HG02885 (cell line): ENCODE results near the gene RNF186.

Experiments
- ATAC-seq: cut with Tn5 transposase; IDR thresholded peaks from one replicate; pipeline ENCODE4 v1.9.1; 2021; ENCODE audit warnings: mild to moderate bottlenecking; ENCODE audit not compliant: unreplicated experiment, poor library complexity

RNF186 gene

DNA sequence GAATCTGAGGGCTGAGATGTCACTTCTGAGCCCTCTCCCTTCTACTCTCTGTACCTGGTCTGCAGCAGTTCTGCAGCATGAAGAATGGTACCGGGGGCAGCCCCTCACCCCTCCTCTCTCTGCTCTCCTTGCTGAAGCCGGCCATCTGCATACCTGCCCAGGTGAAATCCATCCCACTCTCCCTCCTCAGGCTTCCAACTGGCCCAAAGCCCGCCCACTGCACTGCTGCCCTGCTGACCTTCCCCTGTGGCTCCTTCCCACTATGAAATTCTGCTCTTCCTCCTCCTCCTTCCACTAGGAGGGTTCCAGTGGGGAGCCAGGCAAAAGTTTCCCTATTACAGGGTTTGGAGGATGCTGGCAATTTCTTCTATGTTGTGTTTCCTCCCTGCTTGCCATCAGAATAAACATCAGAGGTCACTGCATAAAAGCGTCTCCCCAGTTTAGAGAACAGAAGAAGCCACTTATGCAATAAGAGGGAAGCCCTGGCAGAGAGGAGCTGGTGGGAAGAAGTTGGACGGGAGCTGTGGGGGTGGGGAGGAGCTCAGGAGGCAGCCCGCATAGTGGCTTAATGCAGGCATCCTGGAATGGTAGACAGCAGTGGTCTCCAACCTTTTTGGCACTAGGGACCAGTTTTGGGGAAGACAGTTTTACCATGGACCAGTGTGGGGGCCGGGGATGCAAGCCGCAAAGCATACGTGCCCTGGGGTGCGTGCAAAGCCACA, 45.7 kb downstream of the RNF186 start:
- no peak for ATAC-seq

DNA sequence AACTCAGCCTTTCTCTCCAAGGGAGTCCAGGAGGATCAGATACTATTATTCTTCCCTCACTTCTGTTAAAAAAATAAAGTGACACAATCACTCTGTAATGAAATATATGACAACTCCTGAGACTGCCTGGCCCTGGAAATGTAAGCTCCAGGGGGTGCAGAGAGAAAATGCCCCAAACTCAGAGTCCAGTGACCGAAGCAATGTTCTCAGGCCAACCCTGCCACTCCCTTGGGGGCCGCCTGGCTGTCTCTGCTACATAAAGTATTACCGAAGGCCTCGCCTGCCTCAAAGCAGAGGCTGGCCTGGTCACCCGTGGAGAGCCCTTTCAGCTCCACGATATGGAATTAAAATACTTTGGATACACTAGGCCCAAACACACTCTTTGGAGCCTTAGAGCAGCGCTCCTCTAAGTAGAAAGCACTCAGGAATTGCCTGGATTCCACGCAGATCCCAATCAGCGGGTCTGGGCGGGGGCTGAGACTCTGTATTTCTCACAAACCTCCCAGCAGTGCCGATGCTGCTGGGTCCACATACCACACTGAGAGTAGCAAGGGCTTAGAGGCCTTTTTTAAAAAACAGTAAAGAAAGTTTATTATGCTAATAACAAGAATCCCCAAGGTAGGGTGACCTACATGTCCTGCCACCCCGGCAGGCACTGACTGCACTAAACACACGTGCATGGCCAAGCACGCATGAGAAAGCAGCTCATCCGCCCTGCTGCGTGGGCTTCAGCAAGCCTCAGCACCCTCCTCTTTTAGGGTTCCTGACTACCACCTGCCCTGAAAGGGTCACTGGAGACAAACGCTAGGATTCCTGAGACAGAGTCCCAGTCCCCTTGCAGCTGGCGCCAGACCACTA, 46.5 kb downstream of the RNF186 start:
- ATAC-seq: no peak

DNA sequence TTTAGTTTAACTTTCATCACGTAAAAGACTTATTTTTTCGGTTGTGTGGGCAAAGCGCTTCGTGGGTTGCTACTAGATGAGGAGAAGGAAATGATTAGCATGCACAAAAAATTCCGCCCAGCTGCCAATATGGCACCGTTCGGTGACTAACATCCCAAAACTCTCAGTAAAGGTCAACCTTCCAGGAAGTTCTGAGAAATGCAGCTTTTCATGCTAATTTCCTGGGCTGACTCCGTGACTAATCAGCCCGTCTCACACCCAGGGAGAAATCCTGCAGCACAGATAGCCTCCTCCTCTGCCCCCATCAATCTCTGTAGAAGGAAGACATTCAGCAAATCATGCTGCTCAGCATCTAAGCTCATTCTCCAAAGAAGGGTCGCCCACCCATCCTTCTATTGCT, 49.5 kb downstream of the RNF186 start:
- ATAC-seq: no peak

DNA sequence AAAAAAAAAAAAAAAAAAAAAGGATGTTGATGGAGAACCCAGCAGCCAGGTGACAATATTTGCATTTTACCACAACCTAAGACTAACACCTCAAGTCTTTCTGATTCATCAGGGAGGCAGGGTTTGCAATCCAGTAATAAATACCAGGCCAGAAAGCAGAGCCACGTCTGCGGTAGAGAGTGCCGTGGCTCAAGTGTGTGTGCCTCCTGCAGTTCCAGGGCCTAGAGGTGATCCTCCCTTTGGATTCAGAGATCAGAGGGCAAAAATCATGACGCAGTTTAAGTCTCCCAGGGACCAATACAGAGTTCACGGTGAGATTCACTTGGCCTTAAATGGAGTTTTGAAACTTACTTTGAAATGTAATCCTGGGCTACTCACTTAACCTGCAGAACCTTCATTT, 50.2 kb downstream of the RNF186 start:
- no peak for ATAC-seq
